Measurements from ENCODE around the gene ELL2.
"Not testable (repeated sequence)": the region's sequence is repeated elsewhere in the genome, so short reads cannot be mapped to it uniquely, and the experiment has no call there.

ELL2 gene

DNA sequence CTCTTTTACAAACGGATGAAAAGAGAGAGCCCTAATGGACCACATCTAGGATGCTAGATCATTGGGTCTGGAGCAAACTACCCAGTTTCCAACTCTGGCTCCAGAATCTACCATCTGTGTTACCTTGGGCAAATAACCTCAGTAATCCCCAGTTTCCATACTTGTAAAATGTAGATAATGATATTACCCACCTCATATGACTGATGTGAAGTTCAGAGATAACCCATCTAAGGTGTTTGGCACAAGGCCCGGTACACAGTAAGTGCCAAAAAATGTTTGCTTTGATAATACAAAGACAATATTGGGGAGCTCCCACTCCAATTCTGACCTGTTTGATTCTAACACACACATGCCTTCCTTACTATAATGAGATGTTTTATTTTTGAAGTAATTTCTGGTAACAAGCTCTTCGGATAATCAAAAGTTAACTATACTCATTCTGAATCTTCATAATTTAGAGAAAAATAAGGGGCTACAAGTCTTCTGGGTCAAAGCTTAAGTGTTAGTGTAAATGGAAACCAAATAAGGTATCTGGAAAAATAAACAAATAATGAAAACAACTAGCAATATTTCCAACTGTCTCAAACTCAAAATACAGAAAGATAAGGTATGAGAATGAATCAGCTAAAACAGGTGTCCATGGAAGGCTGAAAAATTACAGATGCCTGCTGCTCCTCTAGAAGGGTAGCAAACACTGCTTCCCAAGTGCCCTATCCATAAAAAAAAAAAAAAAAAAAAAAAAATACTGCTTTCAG, 30.4 kb downstream of the ELL2 start:
- no peak for DNase-seq (ENCODE audit: low read depth, low spot score)

DNA sequence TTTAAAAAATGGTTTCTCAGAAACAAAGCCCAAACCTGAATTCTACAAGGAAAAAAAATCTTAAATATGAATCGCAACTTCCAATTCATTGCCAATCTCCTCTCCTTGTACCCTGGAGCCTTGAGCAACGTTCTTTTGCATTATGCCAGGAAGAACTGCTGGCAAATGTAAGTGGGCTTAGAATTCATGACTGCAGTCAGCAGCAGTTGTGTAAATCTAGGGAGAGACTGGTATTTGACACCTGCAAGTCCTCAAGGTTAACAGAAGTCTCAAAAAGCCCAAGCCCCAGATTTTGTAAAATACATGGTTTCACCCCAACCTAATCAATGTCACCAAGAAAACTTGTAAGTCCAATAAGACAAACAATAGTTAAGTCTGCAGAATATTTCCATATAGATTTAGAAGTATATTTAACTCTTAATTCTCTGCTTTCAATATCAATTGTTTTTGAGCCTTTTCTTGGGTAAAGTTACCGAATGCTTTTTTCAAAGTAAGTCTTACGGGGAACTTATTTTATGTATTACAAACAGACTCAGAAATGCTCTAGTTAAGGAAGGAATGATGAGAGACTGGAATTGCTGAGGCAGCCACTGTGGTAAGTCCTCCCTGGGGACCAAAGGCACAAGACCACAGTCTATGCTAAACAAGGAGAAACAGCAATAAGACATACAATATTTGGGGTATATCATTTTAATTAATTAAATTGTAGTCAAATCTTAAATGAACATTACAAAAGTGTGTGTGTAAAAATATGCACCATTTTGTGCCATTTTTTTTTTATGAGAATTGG, 31.3 kb downstream of the ELL2 start:
- DNase-seq (ENCODE audit: low read depth, low spot score) = no peak

DNA sequence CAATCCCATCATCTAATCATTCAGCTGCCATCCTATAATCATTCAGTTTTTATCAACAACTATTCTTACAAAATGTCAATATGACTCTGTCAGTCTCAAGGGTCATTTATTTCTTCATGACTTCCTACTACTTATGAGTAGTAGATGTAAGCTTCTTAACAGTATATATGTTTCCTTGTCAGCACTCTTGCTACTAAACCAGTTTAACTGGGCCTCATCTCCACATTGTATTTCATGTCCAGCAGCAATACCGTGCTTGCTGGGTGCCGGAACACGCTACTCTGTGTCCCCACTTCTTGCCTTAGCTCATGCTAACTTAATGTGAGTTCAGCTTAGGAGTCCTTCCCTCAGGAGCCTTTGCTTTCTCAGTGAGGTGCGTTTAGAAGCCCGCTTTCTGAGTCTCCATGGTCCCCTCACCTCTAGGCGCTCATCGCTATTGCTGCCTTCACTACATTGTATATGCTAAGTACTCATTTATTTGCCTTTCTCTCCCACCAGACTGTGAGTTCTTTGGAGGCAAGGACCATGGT, 32.9 kb downstream of the ELL2 start:
- DNase-seq (ENCODE audit: low read depth, low spot score) = no peak

DNA sequence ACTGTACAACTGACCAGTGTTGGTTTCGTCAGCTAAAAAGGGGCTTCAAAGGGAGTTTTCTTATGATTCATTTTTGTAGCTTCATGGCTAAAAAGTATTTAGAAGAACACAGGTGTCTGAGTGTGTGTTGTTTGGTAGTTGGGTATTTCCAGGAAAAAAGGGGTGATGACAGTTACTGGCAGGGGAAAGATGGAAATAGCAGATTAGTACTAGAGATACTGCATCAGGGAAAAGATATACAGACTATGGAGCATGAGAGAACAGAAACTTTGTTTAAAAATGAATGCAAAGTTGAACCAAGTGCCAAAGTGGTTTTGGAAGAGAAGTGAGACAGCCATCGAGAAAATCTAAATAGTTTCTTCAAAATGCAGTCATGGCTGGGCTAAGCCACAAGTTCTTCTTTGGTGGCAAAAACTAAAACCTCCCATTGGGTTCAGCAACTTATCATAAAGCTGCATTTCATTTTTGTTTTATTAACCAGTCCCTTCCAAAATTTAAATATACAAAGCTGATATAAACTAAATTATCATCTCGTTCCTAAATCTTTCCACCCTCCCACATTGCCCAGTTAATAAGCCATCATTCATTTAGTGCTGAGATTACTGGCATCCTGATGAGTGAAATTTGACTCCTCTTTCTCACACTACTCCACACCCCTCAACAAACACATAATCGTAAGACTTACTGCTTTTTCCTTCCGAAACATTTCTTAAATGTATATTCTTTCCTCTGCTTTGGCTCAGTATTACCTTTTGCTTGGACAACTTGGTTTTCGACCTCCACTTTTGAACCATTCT, 33.5 kb downstream of the ELL2 start:
- DNase-seq (ENCODE audit: low read depth, low spot score) = no peak

DNA sequence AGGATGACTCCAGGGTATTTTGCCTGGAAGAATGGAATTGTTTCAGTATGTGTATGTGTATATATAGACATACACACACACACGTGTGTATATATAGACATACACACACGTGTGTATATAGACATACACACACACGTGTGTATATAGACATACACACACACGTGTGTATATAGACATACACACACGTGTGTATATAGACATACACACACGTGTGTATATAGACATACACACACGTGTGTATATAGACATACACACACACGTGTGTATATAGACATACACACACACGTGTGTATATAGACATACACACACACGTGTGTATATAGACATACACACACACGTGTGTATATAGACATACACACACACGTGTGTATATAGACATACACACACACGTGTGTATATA, 34.4 kb downstream of the ELL2 start:
- DNase-seq (ENCODE audit: low read depth, low spot score) = not testable (repeated sequence)

DNA sequence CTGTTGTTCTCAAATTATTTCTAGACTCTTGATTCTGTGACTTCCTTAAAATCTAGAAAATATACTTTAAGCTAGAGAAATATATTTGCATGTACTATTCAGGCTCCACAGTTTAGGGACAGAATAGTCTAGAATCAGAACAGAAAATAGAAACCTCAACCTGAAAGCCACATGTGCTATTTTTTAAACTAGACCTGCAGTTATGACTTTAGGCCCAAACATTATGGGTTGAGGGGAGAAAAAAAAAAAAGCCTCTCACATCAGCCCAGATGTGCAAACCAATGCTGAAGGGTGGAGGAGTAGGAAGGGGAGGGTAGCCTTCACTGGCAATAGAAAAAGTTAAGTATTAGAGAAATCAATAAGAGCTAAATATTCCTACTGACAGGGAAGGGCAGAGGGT, 35.7 kb downstream of the ELL2 start:
- no peak for DNase-seq (ENCODE audit: low read depth, low spot score)

DNA sequence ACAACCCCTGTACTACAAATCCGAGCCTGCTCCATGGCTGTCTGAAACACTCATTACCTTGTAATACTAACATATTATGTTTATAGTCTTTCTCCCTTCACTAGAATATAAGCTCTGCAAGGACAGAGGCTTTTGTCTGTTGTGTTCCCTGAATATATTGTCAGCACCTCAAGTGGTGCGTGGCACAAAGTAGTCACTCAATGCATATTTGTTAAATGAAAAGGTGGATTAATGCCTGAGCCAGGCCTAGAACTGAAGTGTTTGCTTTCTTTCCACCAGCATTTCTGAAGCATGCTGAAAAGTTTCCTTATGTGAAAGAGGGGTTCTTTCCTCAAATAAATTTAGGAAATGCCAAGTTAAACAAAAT, 36.3 kb downstream of the ELL2 start:
- no peak for DNase-seq (ENCODE audit: low read depth, low spot score)

DNA sequence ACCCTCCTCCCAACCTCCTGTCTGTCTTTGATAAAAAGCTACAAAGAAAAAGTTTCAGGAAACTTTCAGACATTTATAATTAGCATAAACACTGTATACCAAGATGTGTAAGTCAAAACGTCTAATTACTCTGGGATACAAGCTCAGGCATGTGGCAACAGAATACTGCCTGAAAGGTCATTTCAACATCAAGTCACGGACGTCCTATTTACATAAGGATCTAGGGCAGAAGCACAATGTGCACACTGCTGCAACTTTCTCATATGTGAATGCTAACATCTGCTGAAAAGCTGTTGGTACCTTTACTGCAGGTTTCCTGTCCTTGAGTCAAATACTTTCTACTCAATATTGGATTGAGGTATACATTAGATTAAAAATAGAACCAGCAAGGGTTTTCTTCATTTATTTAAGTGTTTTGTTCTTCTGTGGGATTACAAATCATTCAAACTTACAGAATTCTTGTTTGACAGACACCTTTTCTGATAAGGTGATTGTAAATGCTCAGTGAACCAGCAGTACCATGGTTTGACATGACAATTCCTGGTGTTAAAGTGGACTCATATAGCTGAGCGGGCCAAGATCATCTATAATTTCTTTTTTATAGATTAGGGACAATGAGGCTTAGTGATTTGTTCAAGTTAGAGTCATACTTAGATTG, 36.8 kb downstream of the ELL2 start:
- DNase-seq (ENCODE audit: low read depth, low spot score) = no peak

DNA sequence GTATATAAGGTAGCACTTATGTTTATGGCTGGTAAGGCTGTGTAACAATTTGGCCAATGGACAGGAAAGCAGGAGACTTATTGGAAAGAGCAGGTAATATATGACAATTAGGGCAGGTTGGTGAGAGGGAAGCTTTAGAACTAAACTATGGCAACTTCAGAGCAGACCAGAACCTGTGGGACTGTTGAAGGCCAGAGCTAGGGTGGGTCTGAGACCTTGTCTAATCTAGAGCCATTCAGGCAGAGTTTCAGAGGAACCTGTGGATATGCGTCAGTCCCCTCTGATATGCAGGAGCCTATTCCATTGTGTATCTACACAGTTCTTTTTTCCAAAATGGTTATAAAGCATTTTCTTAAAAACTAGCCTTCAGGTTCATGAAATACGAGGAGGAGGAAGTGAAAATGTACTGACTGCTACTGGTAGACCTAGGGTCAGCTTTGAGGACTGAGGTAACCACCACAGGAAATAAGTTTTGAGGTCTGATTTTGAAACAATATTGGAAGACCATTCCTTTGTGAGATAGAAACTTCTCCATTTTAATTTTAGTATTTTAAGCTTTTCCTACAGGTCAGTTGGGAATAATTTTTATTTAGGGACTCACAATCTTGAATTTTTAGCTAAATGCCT, 37.6 kb downstream of the ELL2 start:
- no peak for DNase-seq (ENCODE audit: low read depth, low spot score)

DNA sequence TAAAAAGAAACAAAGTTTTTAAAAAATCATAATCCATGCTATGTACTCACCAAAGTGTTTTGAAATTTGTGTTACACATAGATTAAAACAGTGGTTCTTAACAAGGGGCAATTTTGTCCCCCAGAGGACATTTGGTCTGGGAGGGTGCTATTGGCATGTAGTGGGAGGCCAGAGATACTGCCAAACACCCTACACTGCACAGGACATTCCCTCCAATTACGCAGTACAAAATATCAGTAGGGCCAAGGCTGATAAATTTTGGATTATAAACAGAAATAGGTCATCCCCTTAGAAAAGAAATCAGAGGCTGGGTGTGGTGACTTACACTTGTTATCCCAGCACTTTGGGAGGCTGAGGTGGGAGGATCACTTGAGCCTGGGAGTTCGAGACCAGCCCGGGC, 38.9 kb downstream of the ELL2 start:
- DNase-seq (ENCODE audit: low read depth, low spot score) = no peak

DNA sequence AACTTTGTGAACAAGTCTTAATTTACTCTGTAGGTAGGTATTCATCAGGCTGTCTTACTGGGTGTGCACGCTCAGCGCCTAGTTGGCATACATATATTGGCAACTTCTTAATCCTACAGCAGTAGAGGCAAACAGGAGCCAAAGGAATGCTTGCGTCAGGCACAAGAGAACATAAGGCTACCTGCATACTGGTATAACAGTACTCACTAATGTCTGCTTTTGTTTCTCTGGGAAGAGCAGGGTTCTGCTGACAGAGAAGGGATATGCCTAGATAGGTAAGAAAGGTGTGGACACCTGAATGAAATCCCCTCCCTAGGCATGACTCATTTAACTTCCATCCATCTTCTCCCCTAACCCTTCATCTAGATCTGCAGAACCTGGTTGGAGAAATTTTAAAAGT, 40.1 kb downstream of the ELL2 start:
- no peak for DNase-seq (ENCODE audit: low read depth, low spot score)

DNA sequence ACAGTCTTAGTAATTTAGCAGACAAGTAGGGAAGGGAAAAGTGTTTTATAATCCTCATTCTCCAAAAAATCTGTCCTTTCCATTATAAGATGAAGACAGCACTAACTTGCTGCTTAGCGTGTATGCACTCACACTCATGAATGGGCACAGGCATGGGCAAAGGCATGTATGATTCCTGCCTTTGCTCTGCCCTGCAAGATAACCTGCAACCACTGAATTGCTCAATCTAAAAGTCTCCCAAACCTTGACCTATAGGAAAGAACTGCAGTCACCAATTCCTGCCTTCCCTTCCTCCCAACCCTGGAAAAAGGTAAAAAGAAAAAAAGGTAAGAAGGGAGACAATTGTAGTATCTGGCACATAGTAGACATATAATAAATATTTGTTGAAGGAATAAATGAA, 40.8 kb downstream of the ELL2 start:
- DNase-seq (ENCODE audit: low read depth, low spot score) = no peak

DNA sequence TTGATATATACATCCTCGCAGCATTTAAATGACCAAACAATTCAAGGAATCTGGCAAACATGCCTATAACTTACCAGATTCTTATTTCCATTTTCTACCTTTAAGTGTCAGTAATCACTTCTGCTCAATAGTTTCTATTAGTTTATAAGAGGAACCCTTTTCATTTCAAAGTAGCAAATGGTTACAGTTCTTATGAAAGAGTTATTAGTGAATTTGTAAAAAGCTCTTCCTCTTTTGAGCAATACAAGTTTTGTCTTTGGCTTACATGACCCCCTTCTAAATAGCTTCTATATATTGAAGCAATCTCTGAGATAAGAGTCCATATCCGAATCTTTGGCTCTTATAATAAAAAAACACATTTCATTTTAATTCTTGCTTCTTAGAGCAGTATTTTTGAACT, 42.0 kb downstream of the ELL2 start:
- no peak for DNase-seq (ENCODE audit: low read depth, low spot score)

DNA sequence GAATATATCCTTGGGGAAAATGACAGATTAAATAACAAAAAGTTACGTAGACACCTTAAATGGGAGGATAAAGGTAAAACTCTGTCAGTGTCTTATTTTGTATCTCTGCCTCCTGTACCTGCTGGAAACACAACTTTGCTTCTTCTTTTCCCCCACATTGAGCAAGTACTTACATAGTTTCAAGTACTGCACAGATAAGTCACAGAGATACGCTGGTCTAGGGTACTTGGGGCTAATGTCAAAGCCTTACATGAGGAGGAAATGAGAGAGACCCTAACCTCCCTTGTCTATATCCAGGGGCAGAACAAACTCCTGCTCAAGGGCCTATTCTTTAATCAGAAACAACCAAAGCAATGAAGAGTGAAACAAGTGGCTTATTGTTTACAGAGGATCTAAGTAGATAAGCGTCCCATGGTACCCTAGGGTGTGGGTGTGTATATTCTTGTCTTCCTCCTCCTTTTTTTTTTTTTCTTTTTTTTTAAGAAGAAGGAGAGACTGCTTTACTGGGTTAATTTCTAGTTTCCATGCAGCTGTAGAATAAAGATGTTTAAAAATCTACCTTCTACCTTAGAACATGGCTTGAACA, 43.1 kb downstream of the ELL2 start:
- no peak for DNase-seq (ENCODE audit: low read depth, low spot score)

DNA sequence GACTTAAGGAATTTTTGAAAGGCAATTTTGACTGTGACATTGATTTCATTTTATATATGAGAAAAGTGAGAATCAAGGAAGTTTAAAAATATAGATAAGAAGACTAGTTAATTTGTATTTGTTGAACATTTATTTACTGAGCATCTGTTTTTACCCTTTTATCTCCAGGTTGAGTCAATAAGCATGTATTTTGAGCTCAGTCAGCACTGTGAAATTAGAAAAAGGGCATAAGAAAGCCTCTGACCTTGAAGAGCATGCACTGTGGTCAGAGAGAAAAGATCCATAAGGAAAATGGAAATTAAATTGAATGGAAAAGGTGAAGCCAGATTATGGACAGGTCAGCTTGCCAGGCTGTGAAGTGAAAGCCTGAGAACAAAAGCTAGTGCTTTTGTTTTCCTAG, 44.4 kb downstream of the ELL2 start:
- DNase-seq (ENCODE audit: low read depth, low spot score) = no peak

DNA sequence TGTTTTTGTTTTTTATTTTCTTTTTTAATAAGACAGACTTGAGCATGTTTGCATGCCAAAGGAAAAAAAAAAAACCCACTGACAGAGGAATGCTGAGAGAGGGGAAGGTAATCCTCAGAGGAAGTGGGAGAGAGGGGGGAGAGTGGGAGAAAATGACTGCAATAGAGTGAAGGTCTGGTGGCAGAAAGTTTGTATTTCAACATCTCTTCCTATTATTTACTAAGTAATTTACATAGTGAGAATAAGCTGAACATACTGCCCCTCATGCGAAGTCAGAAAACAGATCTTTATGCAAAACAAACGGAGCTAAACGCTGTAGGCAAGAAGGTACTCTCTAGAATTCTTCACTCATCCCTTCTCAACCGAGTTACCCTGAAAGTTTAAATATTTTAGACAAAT, 45.0 kb downstream of the ELL2 start:
- no peak for DNase-seq (ENCODE audit: low read depth, low spot score)

DNA sequence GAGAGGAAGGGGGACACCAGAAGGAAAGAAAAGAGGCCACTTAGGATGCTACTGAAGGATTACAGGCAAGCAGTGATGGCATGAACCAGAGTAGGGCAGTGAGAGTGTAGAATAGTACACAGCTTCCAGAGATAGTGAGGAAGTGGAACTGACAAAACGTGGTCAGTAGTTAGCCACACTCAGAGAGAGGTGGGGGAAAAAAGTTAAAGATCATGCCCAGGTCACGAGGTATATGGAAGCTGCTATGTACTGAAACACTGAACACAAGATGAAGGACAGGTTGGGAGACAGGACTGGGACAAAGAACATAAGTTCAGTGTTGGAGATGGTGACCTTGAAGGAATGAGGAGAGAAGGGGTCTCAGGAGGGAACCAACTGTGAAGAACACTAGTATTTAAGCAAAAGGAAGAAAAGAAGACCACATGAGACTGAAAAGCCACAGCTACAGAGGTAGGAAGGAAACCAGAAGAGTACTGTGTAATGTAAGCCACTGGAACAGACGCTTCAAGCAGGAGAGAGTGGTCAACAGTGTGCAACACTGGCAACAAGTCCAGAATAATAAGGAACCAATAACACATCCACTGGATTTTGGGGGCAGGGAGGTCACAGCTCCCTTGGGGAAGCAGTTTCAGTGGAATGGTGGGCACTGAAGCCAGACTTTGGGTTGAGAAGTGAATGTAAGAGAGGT, 45.5 kb downstream of the ELL2 start:
- no peak for DNase-seq (ENCODE audit: low read depth, low spot score)

DNA sequence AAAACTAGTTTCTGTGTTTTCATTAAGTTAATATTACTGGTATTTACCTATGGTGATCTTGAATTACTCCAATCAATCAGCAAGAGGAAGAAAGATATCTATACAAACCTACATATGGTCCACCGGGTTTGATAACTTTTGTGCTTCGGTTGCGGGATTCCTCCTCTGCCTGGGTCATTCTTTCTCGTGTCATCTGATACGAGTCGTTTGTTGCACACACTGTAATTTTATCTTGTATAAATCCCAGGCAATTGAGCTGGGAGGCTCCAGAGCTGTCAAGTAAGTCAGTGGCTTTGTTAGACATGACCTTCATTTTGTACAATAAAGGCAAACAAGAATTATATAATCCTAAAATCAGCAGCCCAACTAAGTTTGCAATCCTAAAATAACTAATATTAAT, 48.0 kb downstream of the ELL2 start:
- DNase-seq (ENCODE audit: low read depth, low spot score) = no peak

DNA sequence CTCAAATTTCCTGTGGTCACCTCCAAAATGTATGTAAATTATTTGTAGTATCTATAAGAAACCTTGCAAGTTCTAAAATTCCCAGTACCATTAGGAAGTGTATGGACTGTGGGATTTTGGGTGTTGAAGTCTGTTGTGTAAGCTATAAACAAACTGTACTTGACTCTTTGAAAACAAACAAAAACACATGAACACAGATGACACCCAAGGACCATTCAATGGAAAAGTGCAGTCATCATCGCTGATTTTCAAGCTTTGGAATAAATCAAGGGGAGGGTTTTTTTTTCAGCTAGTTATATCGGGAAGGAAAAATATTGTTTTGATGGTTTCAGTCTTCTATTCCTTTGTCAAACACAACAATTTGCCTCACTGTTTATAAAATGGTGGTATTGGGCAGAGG, 49.6 kb downstream of the ELL2 start:
- DNase-seq (ENCODE audit: low read depth, low spot score) = no peak

DNA sequence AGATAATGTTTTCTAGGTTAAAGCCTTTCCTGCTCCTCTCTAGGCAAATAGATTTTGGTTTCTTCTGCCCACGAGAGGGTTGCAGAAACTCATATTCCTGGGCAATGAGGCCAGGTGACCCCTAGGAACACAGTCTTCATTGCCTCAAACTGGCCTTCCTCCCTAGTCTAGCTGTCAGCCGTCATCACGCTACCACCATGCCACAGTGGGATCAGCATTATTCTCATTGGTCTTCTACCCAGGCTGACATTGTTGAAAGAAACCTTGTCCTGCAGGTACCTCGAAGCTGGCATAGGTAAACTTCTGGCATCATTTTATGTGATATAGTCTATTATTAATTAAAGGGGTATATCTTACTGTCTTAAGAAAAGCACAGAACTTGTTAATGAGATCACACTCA, 51.1 kb downstream of the ELL2 start:
- DNase-seq (ENCODE audit: low read depth, low spot score) = no peak

Measured in brain pericyte (primary cell).